Vagina (tissue), 2 donors: ENCODE measurements around the gene ALG2. TPM values are rescaled to one million over a fixed set of nuclear protein-coding genes. Genes with fewer than 3 reads are reported as not detected.

Experiments used
- DNase-seq, 2 donors: peaks; one replicate each; pipeline ENCODE4 v3.0.0-alpha.2; 2017; ENCODE audit errors: extremely low spot score in 2 of 2
- H3K27ac ChIP-seq: fragments of 200-600 bp; sonication (generic); one replicate; pipeline ENCODE4 v1.5.1; 2019
- H3K27me3 ChIP-seq: fragments of 200-600 bp; sonication (generic); one replicate; pipeline ENCODE4 v1.5.1; 2019
- H3K36me3 ChIP-seq, 2 donors: fragments of 200-600 bp; sonication (generic); one replicate each; pipeline ENCODE4 v1.5.1; 2017 to 2019
- H3K4me1 ChIP-seq: fragments of 200-600 bp; sonication (generic); one replicate; pipeline ENCODE4 v1.5.1; 2019
- H3K4me3 ChIP-seq, 2 donors: fragments of 200-600 bp; sonication (generic); 1 replicate in 1 of 2; 2 replicates in 1 of 2; pipeline ENCODE4 v1.5.1; 2016 to 2019
- H3K9me3 ChIP-seq: fragments of 200-600 bp; sonication (generic); one replicate; pipeline ENCODE4 v1.5.1; 2019
- POLR2A ChIP-seq, 2 donors: fragments of 450-650 bp; IDR thresholded peaks; one replicate each; pipeline ENCODE4 v1.6.1; 2017; ENCODE audit warnings: antibody characterized with exemption in 2 of 2, mild to moderate bottlenecking in 2 of 2, moderate library complexity in 2 of 2
- POLR2AphosphoS5 ChIP-seq, 2 donors: sonication (generic); formaldehyde crosslinking; IDR thresholded peaks; one replicate each; pipeline ENCODE4 v1.9.0; 2017; ENCODE audit warnings: antibody characterized with exemption in 2 of 2, mild to moderate bottlenecking in 2 of 2, low read depth in 1 of 2; ENCODE audit not compliant: insufficient read depth in 1 of 2
- intact Hi-C: fragments of 100-400 bp; cut with DNase I; formaldehyde crosslinking; loops from one replicate; pipeline ENCODE4 v1.15.1; 2023
- total RNA-seq: library from RNA; depleted of rRNA; stranded (reverse); fragments of >200 nt; gene quantifications from one replicate; pipeline ENCODE4 v1.2.3, GENCODE V29; 2016
- TF ChIP-seq, protein P1 (sequence below), 3 experiments: fragments of 450-650 bp in 2 of 3; fragments of 200-600 bp in 1 of 3; sonication (generic) in 1 of 3; IDR thresholded peaks; one replicate each; pipeline ENCODE4 v1.5.1; 2017 to 2019; ENCODE audit warnings: antibody characterized with exemption in 3 of 3, mild to moderate bottlenecking in 2 of 3, moderate library complexity in 2 of 3

Gene ALG2
- total RNA-seq, 1 donor from 2014 or later: 30.0 TPM

DNA sequence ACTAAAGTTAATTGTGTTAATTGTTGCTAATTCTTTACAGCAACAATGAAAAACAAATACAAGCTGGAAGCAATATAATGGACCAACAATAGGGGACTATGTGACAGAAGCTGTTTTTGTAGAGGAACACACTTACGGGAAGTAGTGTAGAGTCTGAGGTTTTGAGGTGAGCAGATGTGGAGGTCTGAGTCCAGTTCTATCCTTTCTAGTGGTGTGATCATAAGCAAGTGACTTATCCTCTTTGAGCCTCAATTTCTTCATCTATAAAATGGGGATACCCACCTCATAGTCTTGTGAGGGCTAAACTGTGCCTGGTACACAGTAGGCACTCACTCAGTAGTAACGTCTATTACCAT is 28.3 kb downstream of the ALG2 start:
- Histone ChIP-seq H3K4me3 (no peak overlapping the region), H3K9me3 (no peaks in the 10 kb centered on the region), H3K27ac (no peak overlapping the region), H3K36me3 (no peaks in the 10 kb centered on the region), H3K4me1 (no peaks in the 10 kb centered on the region), H3K27me3 (no peaks in the 10 kb centered on the region)
- DNase-seq: no peak
- TF ChIP-seq POLR2A (IDR thresholded peaks at IDR 0.05): no peak
- TF ChIP-seq, protein P1, sequence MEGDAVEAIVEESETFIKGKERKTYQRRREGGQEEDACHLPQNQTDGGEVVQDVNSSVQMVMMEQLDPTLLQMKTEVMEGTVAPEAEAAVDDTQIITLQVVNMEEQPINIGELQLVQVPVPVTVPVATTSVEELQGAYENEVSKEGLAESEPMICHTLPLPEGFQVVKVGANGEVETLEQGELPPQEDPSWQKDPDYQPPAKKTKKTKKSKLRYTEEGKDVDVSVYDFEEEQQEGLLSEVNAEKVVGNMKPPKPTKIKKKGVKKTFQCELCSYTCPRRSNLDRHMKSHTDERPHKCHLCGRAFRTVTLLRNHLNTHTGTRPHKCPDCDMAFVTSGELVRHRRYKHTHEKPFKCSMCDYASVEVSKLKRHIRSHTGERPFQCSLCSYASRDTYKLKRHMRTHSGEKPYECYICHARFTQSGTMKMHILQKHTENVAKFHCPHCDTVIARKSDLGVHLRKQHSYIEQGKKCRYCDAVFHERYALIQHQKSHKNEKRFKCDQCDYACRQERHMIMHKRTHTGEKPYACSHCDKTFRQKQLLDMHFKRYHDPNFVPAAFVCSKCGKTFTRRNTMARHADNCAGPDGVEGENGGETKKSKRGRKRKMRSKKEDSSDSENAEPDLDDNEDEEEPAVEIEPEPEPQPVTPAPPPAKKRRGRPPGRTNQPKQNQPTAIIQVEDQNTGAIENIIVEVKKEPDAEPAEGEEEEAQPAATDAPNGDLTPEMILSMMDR (IDR thresholded peaks at IDR 0.05): no peak
- no peak for TF ChIP-seq POLR2AphosphoS5 (IDR thresholded peaks at IDR 0.05; ENCODE audit: insufficient read depth in 1 of 2, low read depth in 1 of 2)
- intact Hi-C loops: no loop called here

DNA sequence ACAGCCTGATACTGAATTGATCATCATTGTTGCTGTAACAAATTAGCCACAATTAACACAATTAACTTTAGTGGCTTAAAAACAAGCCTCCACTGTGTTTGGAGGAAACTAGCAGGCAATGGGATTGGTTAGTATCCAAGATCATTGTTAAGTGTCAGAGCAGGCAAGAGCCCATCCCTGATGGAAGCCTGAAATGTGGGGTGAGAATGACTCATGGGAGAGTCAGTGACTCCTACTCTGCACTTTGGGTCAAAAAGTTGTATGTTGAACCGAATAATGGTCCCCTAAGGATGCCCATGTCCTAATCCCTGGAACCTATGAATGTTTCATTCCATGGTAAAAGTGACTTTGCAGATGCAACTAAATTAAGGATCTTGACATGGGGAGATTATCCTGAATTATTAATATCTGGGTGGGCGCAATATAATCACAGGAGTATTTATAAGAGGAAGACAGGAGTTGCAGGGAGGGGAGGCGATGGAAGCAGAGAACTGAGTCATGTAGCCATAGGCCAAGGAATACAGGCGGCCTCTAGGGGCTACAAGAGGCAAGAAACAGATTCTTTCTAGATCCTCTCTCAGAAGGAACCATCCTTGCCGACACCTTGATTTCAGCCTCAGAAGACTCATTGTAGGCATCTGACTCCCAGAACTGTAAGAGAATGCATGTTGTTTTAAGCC is 28.8 kb downstream of the ALG2 start:
- Histone ChIP-seq H3K27ac (no peak overlapping the region), H3K36me3 (no peaks in the 10 kb centered on the region), H3K27me3 (no peaks in the 10 kb centered on the region), H3K9me3 (no peaks in the 10 kb centered on the region), H3K4me3 (no peak overlapping the region), H3K4me1 (no peaks in the 10 kb centered on the region)
- no peak for DNase-seq
- intact Hi-C loops: no loop called here
- TF ChIP-seq POLR2AphosphoS5 (IDR thresholded peaks at IDR 0.05; ENCODE audit: insufficient read depth in 1 of 2, low read depth in 1 of 2) (no peak), POLR2A (IDR thresholded peaks at IDR 0.05) (no peak)
- TF ChIP-seq, protein P1 (IDR thresholded peaks at IDR 0.05): no peak

DNA sequence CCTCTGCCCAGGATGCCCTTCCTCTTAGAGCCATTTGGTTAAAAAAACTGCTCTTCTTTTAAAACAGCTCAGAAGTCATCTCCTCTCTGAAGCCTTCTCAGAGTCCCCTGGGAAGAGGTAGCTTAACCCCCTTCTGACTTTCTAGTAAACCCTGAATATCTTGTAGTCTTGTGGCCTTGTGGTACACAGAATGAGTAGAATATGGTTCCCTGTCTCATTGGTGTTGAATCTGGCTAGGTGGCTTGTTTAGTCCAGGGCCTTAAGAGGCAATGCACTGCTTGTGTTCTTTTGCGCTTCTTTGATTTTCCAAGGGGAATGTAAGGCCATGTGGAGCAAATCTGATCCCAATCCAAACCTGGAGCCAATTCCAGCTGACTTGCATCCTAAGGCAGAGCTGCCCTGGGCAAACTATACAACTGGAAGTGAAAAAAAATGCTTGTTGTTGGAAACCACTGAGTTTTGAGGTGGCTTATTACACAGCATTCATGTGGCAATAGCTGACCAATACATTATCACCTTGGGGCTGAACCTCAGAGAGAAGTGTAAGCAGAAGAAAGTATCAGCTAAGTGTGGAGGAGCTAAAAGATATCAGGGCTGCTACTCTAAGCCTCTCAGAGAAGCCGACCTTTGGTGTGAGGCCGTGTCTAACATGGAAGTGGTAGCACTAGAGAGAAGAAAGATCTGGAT is 31.0 kb downstream of the ALG2 start:
- TF ChIP-seq POLR2AphosphoS5 (IDR thresholded peaks at IDR 0.05; ENCODE audit: insufficient read depth in 1 of 2, low read depth in 1 of 2) (no peak), POLR2A (IDR thresholded peaks at IDR 0.05) (no peak)
- TF ChIP-seq, protein P1 (IDR thresholded peaks at IDR 0.05): no peak
- Histone ChIP-seq H3K4me3 (no peak overlapping the region), H3K27ac (no peak overlapping the region), H3K4me1 (no peaks in the 10 kb centered on the region), H3K36me3 (no peaks in the 10 kb centered on the region), H3K27me3 (no peaks in the 10 kb centered on the region), H3K9me3 (no peaks in the 10 kb centered on the region)
- intact Hi-C loops: no loop called here
- DNase-seq: no peak

DNA sequence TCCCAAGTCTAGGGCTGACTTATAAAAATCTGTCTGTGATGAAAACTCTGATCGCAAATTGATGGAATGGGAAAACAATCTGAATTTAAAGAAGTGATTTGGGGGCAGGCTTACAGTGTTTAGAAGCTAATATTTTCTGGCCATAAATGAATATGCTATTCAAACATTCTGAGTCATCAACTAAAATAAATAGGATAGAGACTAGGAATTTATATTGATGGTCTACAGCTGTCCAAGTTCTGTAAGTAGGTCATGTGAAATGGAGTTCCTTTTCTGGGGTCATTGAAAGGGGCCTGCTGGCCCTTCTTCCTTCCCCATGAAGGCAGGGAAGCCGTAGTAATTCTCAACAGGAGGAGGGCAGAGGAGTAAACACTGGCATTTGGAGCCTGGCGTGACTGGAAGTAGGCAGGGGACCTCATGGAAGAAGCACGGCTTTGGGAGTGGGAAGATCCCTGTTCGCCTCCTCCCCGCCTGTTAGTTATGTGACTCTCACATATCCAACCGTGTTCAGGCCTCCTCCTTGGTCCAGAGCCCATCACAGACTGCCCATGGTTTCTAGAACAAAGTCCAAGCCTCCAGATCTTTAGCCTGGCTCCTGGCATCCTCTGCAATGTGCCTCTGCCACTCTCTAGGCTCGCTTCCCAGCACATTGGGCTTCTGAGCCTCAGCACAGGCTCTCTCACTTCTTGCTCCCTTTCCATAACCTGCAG is 31.7 kb downstream of the ALG2 start:
- H3K36me3 ChIP-seq: no peaks in the 10 kb centered on the region
- no peak overlapping the region for H3K27ac ChIP-seq
- H3K9me3 ChIP-seq: no peaks in the 10 kb centered on the region
- H3K27me3 ChIP-seq: no peaks in the 10 kb centered on the region
- TF ChIP-seq POLR2AphosphoS5 (IDR thresholded peaks at IDR 0.05; ENCODE audit: insufficient read depth in 1 of 2, low read depth in 1 of 2) (no peak), POLR2A (IDR thresholded peaks at IDR 0.05) (no peak)
- TF ChIP-seq, protein P1 (IDR thresholded peaks at IDR 0.05): no peak
- peaks cover 2% of the 10 kb centered on the region for H3K4me1 ChIP-seq
- DNase-seq: no peak
- no peak overlapping the region for H3K4me3 ChIP-seq
- intact Hi-C loops: no loop called here
